Measurements from ENCODE around the gene COQ4. TPM values are rescaled to one million over a fixed set of nuclear protein-coding genes. Genes with fewer than 3 reads are reported as not detected.

The COQ4 gene
- total RNA-seq, 3 donors from 2014 or later (not counting 1 experiment from before 2014, with no cell fraction given): 28.2 to 34.5 (median 30.4) TPM

GRCh38 chr9:128343855-128344254, 21.2 kb downstream of the COQ4 start:
- peaks cover 7% of the 10 kb centered on the region in 2 donors for H3K4me1 Mint-ChIP-seq
- intact Hi-C loops (cut with micrococcal nuclease): no loop called here

GRCh38 chr9:128344931-128345605, 22.4 kb downstream of the COQ4 start:
- no peak overlapping the region for H3K27ac Mint-ChIP-seq
- Histone ChIP-seq H3K27ac (ENCODE audit: low read length) (no peak overlapping the region), H3K36me3 (ENCODE audit: control insufficient read depth, insufficient read depth, low read length) (peaks cover 53% of the 10 kb centered on the region), H3K4me3 (ENCODE audit: low read length) (no peak overlapping the region), H3K27me3 (ENCODE audit: control insufficient read depth, insufficient read depth, low read length) (no peaks in the 10 kb centered on the region), H3K9me3 (ENCODE audit: control insufficient read depth, insufficient read depth, low read length) (no peaks in the 10 kb centered on the region), H3K4me1 (ENCODE audit: control insufficient read depth, insufficient read depth, low read length) (peaks cover 11% of the 10 kb centered on the region)
- ATAC-seq (no peak), DNase-seq (no peak)
- 97% methylated on average over 28 of the region's 28 CpGs for WGBS (ENCODE audit: insufficient coverage)
- TF ChIP-seq, protein P1, sequence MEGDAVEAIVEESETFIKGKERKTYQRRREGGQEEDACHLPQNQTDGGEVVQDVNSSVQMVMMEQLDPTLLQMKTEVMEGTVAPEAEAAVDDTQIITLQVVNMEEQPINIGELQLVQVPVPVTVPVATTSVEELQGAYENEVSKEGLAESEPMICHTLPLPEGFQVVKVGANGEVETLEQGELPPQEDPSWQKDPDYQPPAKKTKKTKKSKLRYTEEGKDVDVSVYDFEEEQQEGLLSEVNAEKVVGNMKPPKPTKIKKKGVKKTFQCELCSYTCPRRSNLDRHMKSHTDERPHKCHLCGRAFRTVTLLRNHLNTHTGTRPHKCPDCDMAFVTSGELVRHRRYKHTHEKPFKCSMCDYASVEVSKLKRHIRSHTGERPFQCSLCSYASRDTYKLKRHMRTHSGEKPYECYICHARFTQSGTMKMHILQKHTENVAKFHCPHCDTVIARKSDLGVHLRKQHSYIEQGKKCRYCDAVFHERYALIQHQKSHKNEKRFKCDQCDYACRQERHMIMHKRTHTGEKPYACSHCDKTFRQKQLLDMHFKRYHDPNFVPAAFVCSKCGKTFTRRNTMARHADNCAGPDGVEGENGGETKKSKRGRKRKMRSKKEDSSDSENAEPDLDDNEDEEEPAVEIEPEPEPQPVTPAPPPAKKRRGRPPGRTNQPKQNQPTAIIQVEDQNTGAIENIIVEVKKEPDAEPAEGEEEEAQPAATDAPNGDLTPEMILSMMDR (IDR thresholded peaks at IDR 0.05): no peak
- no peak overlapping the region for H3K4me3 Mint-ChIP-seq
- intact Hi-C loops (cut with micrococcal nuclease): no loop called here
- no peaks in the 10 kb centered on the region for H3K9me3 Mint-ChIP-seq
- no peaks in the 10 kb centered on the region for H3K36me3 Mint-ChIP-seq
- H3K27me3 Mint-ChIP-seq (ENCODE audit: low read depth in 2 of 2): no peaks in the 10 kb centered on the region
- H3K4me1 Mint-ChIP-seq: peaks cover 7% of the 10 kb centered on the region in 2 donors

More at GRCh38 chr9:128343855-128344254, 21.2 kb downstream of the COQ4 start:
- Histone ChIP-seq H3K4me1 (ENCODE audit: control insufficient read depth, insufficient read depth, low read length) (peaks cover 15% of the 10 kb centered on the region), H3K9me3 (ENCODE audit: control insufficient read depth, insufficient read depth, low read length) (no peaks in the 10 kb centered on the region), H3K27ac (ENCODE audit: low read length) (no peak overlapping the region), H3K36me3 (ENCODE audit: control insufficient read depth, insufficient read depth, low read length) (peaks cover 42% of the 10 kb centered on the region), H3K27me3 (ENCODE audit: control insufficient read depth, insufficient read depth, low read length) (no peaks in the 10 kb centered on the region), H3K4me3 (ENCODE audit: low read length) (no peak overlapping the region)
- no peaks in the 10 kb centered on the region for H3K9me3 Mint-ChIP-seq
- H3K27me3 Mint-ChIP-seq (ENCODE audit: low read depth in 2 of 2): no peaks in the 10 kb centered on the region
- TF ChIP-seq, protein P1 (IDR thresholded peaks at IDR 0.05): no peak
- no peak overlapping the region for H3K27ac Mint-ChIP-seq
- H3K4me3 Mint-ChIP-seq: no peak overlapping the region
- no peaks in the 10 kb centered on the region for H3K36me3 Mint-ChIP-seq
- DNase-seq (no peak), ATAC-seq (no peak)
- WGBS (ENCODE audit: insufficient coverage): 98% methylated on average over 4 of the region's 4 CpGs

GRCh38 chr9:128349125-128349524, 26.5 kb downstream of the COQ4 start:
- H3K36me3 Mint-ChIP-seq: no peaks in the 10 kb centered on the region
- no peaks in the 10 kb centered on the region for H3K4me1 Mint-ChIP-seq
- Histone ChIP-seq H3K27me3 (ENCODE audit: control insufficient read depth, insufficient read depth, low read length) (no peaks in the 10 kb centered on the region), H3K27ac (ENCODE audit: low read length) (no peak overlapping the region), H3K4me3 (ENCODE audit: low read length) (no peak overlapping the region), H3K9me3 (ENCODE audit: control insufficient read depth, insufficient read depth, low read length) (no peaks in the 10 kb centered on the region), H3K4me1 (ENCODE audit: control insufficient read depth, insufficient read depth, low read length) (no peaks in the 10 kb centered on the region), H3K36me3 (ENCODE audit: control insufficient read depth, insufficient read depth, low read length) (peaks cover 60% of the 10 kb centered on the region)
- H3K27ac Mint-ChIP-seq: no peak overlapping the region
- no peak for DNase-seq
- no peaks in the 10 kb centered on the region for H3K27me3 Mint-ChIP-seq (ENCODE audit: low read depth in 2 of 2)
- TF ChIP-seq, protein P1 (IDR thresholded peaks at IDR 0.05): no peak
- no peak overlapping the region for H3K4me3 Mint-ChIP-seq
- ATAC-seq: no peak
- WGBS (ENCODE audit: insufficient coverage): 98% methylated on average over 2 of the region's 2 CpGs
- H3K9me3 Mint-ChIP-seq: no peaks in the 10 kb centered on the region
- intact Hi-C loops (cut with micrococcal nuclease): no loop called here

DNA sequence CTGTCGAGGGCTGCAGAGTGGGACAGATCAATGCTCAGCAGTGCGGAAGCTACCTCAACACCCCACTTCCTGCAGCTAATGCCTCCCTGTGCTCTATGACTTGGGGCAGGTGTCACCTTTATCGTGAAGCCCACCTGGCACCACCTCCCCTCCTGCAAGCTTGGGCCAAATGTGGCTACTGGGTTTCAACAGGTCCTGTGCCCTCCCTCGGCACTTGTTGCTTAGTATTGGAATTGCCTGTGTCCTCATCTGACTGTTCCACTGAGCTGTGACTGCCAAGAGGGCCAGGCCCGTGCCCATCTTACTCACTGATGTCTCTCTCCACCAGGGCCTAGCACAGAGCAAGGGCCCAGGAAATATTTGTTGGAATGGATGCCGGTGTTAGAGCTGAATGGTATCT, 27.1 kb downstream of the COQ4 start:
- H3K36me3 Mint-ChIP-seq: no peaks in the 10 kb centered on the region
- Histone ChIP-seq H3K4me3 (ENCODE audit: low read length) (no peak overlapping the region), H3K9me3 (ENCODE audit: control insufficient read depth, insufficient read depth, low read length) (no peaks in the 10 kb centered on the region), H3K4me1 (ENCODE audit: control insufficient read depth, insufficient read depth, low read length) (no peaks in the 10 kb centered on the region), H3K27ac (ENCODE audit: low read length) (no peak overlapping the region), H3K36me3 (ENCODE audit: control insufficient read depth, insufficient read depth, low read length) (peaks cover 54% of the 10 kb centered on the region), H3K27me3 (ENCODE audit: control insufficient read depth, insufficient read depth, low read length) (no peaks in the 10 kb centered on the region)
- H3K9me3 Mint-ChIP-seq: no peaks in the 10 kb centered on the region
- H3K27me3 Mint-ChIP-seq (ENCODE audit: low read depth in 2 of 2): no peaks in the 10 kb centered on the region
- H3K4me3 Mint-ChIP-seq: no peak overlapping the region
- DNase-seq (no peak), ATAC-seq (no peak)
- no peaks in the 10 kb centered on the region for H3K4me1 Mint-ChIP-seq
- intact Hi-C loops (cut with micrococcal nuclease): no loop called here
- no peak overlapping the region for H3K27ac Mint-ChIP-seq
- TF ChIP-seq, protein P1 (IDR thresholded peaks at IDR 0.05): no peak
- WGBS (ENCODE audit: insufficient coverage): 95% methylated on average over 6 of the region's 6 CpGs

Data from natural killer cell (primary cell).